Panc1 (cell line): Measurements from ENCODE around the gene MFAP4.

ENCODE experiments used
- CTCF ChIP-seq: fragments of 450-650 bp; IDR thresholded peaks from 2 replicates; pipeline ENCODE4 v1.5.1; 2017; ENCODE audit warnings: mild to moderate bottlenecking
- SIN3A ChIP-seq: IDR thresholded peaks from 2 replicates; pipeline ENCODE4 v1.6.1; 2012; ENCODE audit warnings: low read depth, mild to moderate bottlenecking, low read length, moderate library complexity, borderline replicate concordance; ENCODE audit not compliant: insufficient read depth

- no peak for TF ChIP-seq CTCF
- TF ChIP-seq SIN3A, result no peak
These were observed 43.7 kb downstream of the MFAP4 start for GRCh38 chr17:19343256-19343630.
